Ishikawa (cell line): Measurements from ENCODE around the gene STUM.

ENCODE experiments used
- CEBPB ChIP-seq: IDR thresholded peaks from 2 replicates; pipeline ENCODE4 v1.6.1; 2012
- CREB1 ChIP-seq: IDR thresholded peaks from 2 replicates; pipeline ENCODE4 v1.6.1; 2012; ENCODE audit warnings: low read depth
- EGR1 ChIP-seq: IDR thresholded peaks from 2 replicates; pipeline ENCODE4 v1.6.1; 2012
- EP300 ChIP-seq: IDR thresholded peaks from 2 replicates; pipeline ENCODE4 v1.6.1; 2012; ENCODE audit warnings: borderline replicate concordance
- FOXM1 ChIP-seq: IDR thresholded peaks from 2 replicates; pipeline ENCODE4 v1.6.1; 2012; ENCODE audit warnings: low read depth, borderline replicate concordance
- NFIC ChIP-seq: IDR thresholded peaks from 2 replicates; pipeline ENCODE4 v1.6.1; 2012
- RAD21 ChIP-seq: IDR thresholded peaks from 2 replicates; pipeline ENCODE4 v1.6.1; 2012; ENCODE audit warnings: low read depth
- TAF1 ChIP-seq: IDR thresholded peaks from 2 replicates; pipeline ENCODE4 v1.6.1; 2012; ENCODE audit warnings: low read depth, mild to moderate bottlenecking
- TCF12 ChIP-seq: IDR thresholded peaks from 2 replicates; pipeline ENCODE4 v1.6.1; 2012; ENCODE audit warnings: low read depth
- TEAD4 ChIP-seq: IDR thresholded peaks from 2 replicates; pipeline ENCODE4 v1.6.1; 2012
- YY1 ChIP-seq: IDR thresholded peaks from 2 replicates; pipeline ENCODE4 v1.6.1; 2012; ENCODE audit warnings: low read depth
- ZBTB7A ChIP-seq: IDR thresholded peaks from 2 replicates; pipeline ENCODE4 v1.6.1; 2012; ENCODE audit warnings: low read depth
- TF ChIP-seq, protein P1 (sequence below): IDR thresholded peaks from 2 replicates; pipeline ENCODE4 v1.6.1; 2012
- TF ChIP-seq, protein P2 (sequence below): IDR thresholded peaks from 2 replicates; pipeline ENCODE4 v1.6.1; 2012
- TF ChIP-seq, protein P3 (sequence below): IDR thresholded peaks from 2 replicates; pipeline ENCODE4 v1.6.1; 2012; ENCODE audit warnings: low read depth, mild to moderate bottlenecking

The STUM gene

DNA sequence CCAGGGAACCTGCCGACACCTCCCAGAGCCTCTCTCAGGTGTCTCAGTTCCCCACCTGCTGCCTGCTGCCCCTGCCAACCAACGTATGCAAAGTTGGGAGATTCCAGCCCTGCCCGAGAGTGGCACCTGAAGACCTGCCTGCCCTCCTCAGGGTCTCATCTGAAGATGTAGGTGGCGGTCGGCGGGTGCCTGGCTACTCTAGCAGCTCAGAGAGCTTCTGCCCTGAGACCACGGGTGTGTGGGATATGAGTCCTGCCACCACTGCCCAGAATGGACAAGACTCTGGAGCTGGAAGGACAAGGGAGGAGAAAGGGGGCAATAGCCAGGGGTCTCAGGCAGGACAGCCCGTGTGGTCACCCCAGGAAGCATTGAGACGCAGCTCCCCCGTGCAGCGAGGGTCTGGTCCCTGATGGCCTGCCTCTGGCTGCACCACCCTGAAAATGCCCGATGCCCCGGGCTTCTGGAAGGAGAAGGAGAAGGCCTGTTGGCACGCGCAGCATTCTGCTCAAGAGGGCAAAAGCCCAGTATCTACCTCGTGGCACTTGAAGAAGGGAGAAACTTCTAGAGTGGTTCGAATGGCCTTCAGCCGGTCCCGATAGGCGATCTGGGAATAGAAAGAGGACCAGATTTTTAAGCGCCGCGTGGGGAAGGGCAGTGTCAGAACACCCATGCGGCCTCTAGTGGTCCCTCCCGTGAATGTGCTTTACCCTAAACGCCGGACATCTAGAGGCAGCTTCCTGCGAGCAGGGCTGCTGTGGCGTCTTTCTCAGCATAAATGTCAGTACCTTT, 88.8 kb downstream of the STUM start:
- TF ChIP-seq TAF1 (no peak), YY1 (no peak), ZBTB7A (no peak), CEBPB (no peak), EGR1 (no peak), EP300 (no peak), CREB1 (no peak), RAD21 (no peak), NFIC (no peak), FOXM1 (no peak), TEAD4 (no peak), TCF12 (no peak)
- TF ChIP-seq, protein P1, sequence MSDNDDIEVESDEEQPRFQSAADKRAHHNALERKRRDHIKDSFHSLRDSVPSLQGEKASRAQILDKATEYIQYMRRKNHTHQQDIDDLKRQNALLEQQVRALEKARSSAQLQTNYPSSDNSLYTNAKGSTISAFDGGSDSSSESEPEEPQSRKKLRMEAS: no peak
- TF ChIP-seq, protein P2, sequence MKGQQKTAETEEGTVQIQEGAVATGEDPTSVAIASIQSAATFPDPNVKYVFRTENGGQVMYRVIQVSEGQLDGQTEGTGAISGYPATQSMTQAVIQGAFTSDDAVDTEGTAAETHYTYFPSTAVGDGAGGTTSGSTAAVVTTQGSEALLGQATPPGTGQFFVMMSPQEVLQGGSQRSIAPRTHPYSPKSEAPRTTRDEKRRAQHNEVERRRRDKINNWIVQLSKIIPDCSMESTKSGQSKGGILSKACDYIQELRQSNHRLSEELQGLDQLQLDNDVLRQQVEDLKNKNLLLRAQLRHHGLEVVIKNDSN: no peak
- TF ChIP-seq, protein P3, sequence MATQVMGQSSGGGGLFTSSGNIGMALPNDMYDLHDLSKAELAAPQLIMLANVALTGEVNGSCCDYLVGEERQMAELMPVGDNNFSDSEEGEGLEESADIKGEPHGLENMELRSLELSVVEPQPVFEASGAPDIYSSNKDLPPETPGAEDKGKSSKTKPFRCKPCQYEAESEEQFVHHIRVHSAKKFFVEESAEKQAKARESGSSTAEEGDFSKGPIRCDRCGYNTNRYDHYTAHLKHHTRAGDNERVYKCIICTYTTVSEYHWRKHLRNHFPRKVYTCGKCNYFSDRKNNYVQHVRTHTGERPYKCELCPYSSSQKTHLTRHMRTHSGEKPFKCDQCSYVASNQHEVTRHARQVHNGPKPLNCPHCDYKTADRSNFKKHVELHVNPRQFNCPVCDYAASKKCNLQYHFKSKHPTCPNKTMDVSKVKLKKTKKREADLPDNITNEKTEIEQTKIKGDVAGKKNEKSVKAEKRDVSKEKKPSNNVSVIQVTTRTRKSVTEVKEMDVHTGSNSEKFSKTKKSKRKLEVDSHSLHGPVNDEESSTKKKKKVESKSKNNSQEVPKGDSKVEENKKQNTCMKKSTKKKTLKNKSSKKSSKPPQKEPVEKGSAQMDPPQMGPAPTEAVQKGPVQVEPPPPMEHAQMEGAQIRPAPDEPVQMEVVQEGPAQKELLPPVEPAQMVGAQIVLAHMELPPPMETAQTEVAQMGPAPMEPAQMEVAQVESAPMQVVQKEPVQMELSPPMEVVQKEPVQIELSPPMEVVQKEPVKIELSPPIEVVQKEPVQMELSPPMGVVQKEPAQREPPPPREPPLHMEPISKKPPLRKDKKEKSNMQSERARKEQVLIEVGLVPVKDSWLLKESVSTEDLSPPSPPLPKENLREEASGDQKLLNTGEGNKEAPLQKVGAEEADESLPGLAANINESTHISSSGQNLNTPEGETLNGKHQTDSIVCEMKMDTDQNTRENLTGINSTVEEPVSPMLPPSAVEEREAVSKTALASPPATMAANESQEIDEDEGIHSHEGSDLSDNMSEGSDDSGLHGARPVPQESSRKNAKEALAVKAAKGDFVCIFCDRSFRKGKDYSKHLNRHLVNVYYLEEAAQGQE: no peak

DNA sequence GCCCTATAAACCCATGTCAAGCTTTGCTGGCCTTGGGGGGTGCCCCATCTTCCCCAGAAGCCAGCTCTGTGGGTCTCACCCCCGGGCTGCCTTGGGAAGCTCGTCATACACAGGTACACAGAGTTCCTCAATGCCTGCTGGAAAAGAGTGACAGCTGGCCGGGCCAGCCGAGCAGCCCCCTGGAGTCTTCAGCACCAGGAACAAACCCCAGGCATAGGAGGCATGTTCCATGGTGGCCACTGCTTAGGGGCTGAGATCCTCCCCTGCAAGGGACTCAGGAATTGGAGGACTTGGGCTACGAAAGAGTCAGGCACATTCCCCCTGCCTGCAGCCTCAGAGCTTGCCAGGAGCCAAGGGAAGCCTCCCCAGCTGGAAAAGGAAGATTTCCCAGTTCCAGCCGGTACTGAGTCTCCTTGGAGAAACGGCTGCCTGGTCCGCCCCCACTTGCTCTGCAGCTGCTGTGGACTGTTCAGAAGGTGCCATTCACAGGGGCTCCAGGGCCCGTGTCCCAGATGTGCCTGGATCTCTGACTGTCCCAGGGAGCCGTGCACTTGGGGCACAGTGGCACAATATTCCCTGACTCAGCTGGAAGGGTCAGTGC, 89.5 kb downstream of the STUM start:
- TF ChIP-seq, protein P2: no peak
- TF ChIP-seq, protein P1: no peak
- TF ChIP-seq NFIC (no peak), ZBTB7A (no peak), CREB1 (no peak), RAD21 (no peak), TAF1 (no peak), EP300 (no peak), TEAD4 (no peak), TCF12 (no peak), FOXM1 (no peak), EGR1 (no peak)
- TF ChIP-seq, protein P3: no peak

GRCh38 chr1:226638608-226639007, 90.0 kb downstream of the STUM start:
- no peak for TF ChIP-seq CEBPB
- TF ChIP-seq TEAD4: no peak
- no peak for TF ChIP-seq TAF1
- no peak for TF ChIP-seq CREB1
- no peak for TF ChIP-seq ZBTB7A
- no peak for TF ChIP-seq FOXM1
- TF ChIP-seq TCF12: no peak
- TF ChIP-seq, protein P2: no peak

GRCh38 chr1:226639631-226640061, 91.1 kb downstream of the STUM start:
- TF ChIP-seq CEBPB: no peak

- TF ChIP-seq, protein P3: no peak
- TF ChIP-seq TCF12: no peak
- TF ChIP-seq YY1: no peak
- TF ChIP-seq, protein P1: no peak
Measured at GRCh38 chr1:226640321-226641136, 92.0 kb downstream of the STUM start.
